SK-N-SH treated with all-trans-retinoic acid at 6 μM for 48 hours (cell line): ENCODE measurements around the gene PTPRG.

Experiments
- ARNTL ChIP-seq: fragments of 450-650 bp; formaldehyde crosslinking; IDR thresholded peaks from 2 replicates; pipeline ENCODE4 v1.5.0; 2020; ENCODE audit warnings: low read depth, mild to moderate bottlenecking, moderate library complexity, borderline replicate concordance
- GLIS3 ChIP-seq: fragments of 250-450 bp; sonication (Bioruptor Pico); IDR thresholded peaks from 2 replicates; pipeline ENCODE4 v1.5.0; 2020; ENCODE audit warnings: mild to moderate bottlenecking, moderate library complexity
- ISL1 ChIP-seq: fragments of 250-450 bp; sonication (Bioruptor Pico); IDR thresholded peaks from 2 replicates; pipeline ENCODE4 v2.1.2; 2022; ENCODE audit warnings: mild to moderate bottlenecking, moderate library complexity
- PATZ1 ChIP-seq: fragments of 250-450 bp; sonication (Bioruptor Pico); IDR thresholded peaks from 2 replicates; pipeline ENCODE4 v1.8.0; 2020; ENCODE audit warnings: mild to moderate bottlenecking, moderate library complexity, borderline replicate concordance
- POU6F1 ChIP-seq: fragments of 250-450 bp; sonication (Bioruptor Pico); IDR thresholded peaks from 2 replicates; pipeline ENCODE4 v1.8.0; 2021; ENCODE audit warnings: low read depth, mild to moderate bottlenecking, moderate library complexity, borderline replicate concordance
- RARB ChIP-seq: fragments of 250-450 bp; sonication (Bioruptor Pico); IDR thresholded peaks from 2 replicates; pipeline ENCODE4 v1.8.0; 2021; ENCODE audit warnings: mild to moderate bottlenecking, moderate library complexity
- SNAI2 ChIP-seq: fragments of 250-450 bp; sonication (Bioruptor Pico); IDR thresholded peaks from 2 replicates; pipeline ENCODE4 v1.5.0; 2020; ENCODE audit warnings: mild to moderate bottlenecking, moderate library complexity
- TOX ChIP-seq: fragments of 250-450 bp; sonication (Bioruptor Pico); IDR thresholded peaks from 2 replicates; pipeline ENCODE4 v1.8.0; 2021; ENCODE audit warnings: mild to moderate bottlenecking, moderate library complexity, borderline replicate concordance
- ZC3H10 ChIP-seq: fragments of 250-450 bp; sonication (Bioruptor Pico); IDR thresholded peaks from 2 replicates; pipeline ENCODE4 v1.5.1; 2021; ENCODE audit warnings: mild to moderate bottlenecking, moderate library complexity
- ZFP3 ChIP-seq: fragments of 250-450 bp; sonication (Bioruptor Pico); IDR thresholded peaks from 2 replicates; pipeline ENCODE4 v1.5.0; 2020; ENCODE audit warnings: mild to moderate bottlenecking, moderate library complexity
- ZNF8 ChIP-seq: fragments of 450-650 bp; formaldehyde crosslinking; IDR thresholded peaks from 2 replicates; pipeline ENCODE4 v1.5.0; 2020; ENCODE audit warnings: mild to moderate bottlenecking, moderate library complexity

GRCh38 chr3:61814674-61815073 is 253.3 kb downstream of the PTPRG start:
- TF ChIP-seq ZC3H10 (CRISPR knock-in tag) (no peak), TOX (CRISPR knock-in tag) (no peak), SNAI2 (no peak), ZNF8 (CRISPR knock-in tag) (no peak), PATZ1 (CRISPR knock-in tag) (no peak), GLIS3 (CRISPR knock-in tag) (no peak), RARB (CRISPR knock-in tag) (no peak), ZFP3 (CRISPR knock-in tag) (no peak), ARNTL (CRISPR knock-in tag) (no peak), ISL1 (CRISPR knock-in tag) (no peak), POU6F1 (CRISPR knock-in tag) (no peak)
